WTC11 (cell line): ENCODE data around the gene DNAH17.

Source experiments
- CBFB ChIP-seq: sonication (generic); formaldehyde crosslinking; IDR thresholded peaks from 2 replicates; pipeline ENCODE4 v1.8.1; 2022; ENCODE audit warnings: mild to moderate bottlenecking, low read depth, missing genetic modification reagents
- GRHL2 ChIP-seq: fragments of 250-450 bp; sonication (Bioruptor Pico); IDR thresholded peaks from 2 replicates; pipeline ENCODE4 v1.8.0; 2022; ENCODE audit warnings: mild to moderate bottlenecking, moderate library complexity; ENCODE audit not compliant: insufficient replicate concordance, severe bottlenecking
- OVOL2 ChIP-seq: fragments of 250-450 bp; sonication (Bioruptor Pico); IDR thresholded peaks from 2 replicates; pipeline ENCODE4 v1.9.0; 2021; ENCODE audit warnings: mild to moderate bottlenecking, borderline replicate concordance
- TF ChIP-seq, protein P1 (sequence below): fragments of 200-600 bp; IDR thresholded peaks from 2 replicates; pipeline ENCODE4 v1.8.0; 2022; ENCODE audit warnings: antibody characterized with exemption
- TF ChIP-seq, protein P2 (sequence below): sonication (generic); formaldehyde crosslinking; IDR thresholded peaks from 2 replicates; pipeline ENCODE4 v1.8.1; 2022; ENCODE audit warnings: missing genetic modification reagents, borderline replicate concordance
- TF ChIP-seq, protein P3 (sequence below): sonication (generic); formaldehyde crosslinking; IDR thresholded peaks from 2 replicates; pipeline ENCODE4 v1.8.1; 2022; ENCODE audit warnings: mild to moderate bottlenecking, missing genetic modification reagents, moderate library complexity, borderline replicate concordance
- TF ChIP-seq, protein P4 (sequence below): sonication (generic); formaldehyde crosslinking; IDR thresholded peaks from 2 replicates; pipeline ENCODE4 v1.8.1; 2022; ENCODE audit warnings: low read depth, mild to moderate bottlenecking, moderate library complexity, missing genetic modification reagents, borderline replicate concordance
- TF ChIP-seq, protein P5 (sequence below): sonication (generic); formaldehyde crosslinking; conservative IDR thresholded peaks from 2 replicates; pipeline ENCODE4 v1.8.1; 2023; ENCODE audit warnings: mild to moderate bottlenecking, low read depth, missing genetic modification reagents, moderate library complexity

DNA sequence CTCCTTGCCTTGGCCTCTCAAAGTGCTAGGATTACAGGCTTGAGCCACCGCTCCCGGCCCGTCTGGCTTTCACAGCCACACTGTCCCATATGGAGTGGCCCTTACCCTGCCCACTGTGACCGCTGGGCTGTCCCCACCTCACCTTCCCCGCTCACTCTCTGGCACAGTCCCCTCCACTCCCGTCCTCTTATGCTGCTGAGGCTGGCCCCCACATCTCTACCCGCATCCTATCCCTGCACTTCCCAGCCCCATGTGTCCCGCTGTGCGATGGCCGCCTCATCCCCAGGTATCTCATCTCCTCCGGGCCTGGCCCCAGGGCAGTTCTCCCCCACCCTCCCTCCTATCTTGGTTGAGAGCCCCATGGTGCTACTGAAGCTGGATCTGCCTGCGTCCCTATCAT is 105.6 kb downstream of the DNAH17 start:
- TF ChIP-seq, protein P1, sequence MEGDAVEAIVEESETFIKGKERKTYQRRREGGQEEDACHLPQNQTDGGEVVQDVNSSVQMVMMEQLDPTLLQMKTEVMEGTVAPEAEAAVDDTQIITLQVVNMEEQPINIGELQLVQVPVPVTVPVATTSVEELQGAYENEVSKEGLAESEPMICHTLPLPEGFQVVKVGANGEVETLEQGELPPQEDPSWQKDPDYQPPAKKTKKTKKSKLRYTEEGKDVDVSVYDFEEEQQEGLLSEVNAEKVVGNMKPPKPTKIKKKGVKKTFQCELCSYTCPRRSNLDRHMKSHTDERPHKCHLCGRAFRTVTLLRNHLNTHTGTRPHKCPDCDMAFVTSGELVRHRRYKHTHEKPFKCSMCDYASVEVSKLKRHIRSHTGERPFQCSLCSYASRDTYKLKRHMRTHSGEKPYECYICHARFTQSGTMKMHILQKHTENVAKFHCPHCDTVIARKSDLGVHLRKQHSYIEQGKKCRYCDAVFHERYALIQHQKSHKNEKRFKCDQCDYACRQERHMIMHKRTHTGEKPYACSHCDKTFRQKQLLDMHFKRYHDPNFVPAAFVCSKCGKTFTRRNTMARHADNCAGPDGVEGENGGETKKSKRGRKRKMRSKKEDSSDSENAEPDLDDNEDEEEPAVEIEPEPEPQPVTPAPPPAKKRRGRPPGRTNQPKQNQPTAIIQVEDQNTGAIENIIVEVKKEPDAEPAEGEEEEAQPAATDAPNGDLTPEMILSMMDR = no peak
- TF ChIP-seq CBFB (CRISPR knock-in tag) (no peak), GRHL2 (CRISPR knock-in tag) (no peak), OVOL2 (CRISPR knock-in tag) (no peak)
- TF ChIP-seq, protein P2, sequence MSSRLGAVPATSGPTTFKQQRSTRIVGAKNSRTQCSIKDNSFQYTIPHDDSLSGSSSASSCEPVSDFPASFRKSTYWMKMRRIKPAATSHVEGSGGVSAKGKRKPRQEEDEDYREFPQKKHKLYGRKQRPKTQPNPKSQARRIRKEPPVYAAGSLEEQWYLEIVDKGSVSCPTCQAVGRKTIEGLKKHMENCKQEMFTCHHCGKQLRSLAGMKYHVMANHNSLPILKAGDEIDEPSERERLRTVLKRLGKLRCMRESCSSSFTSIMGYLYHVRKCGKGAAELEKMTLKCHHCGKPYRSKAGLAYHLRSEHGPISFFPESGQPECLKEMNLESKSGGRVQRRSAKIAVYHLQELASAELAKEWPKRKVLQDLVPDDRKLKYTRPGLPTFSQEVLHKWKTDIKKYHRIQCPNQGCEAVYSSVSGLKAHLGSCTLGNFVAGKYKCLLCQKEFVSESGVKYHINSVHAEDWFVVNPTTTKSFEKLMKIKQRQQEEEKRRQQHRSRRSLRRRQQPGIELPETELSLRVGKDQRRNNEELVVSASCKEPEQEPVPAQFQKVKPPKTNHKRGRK (CRISPR knock-in tag) = no peak
- TF ChIP-seq, protein P3, sequence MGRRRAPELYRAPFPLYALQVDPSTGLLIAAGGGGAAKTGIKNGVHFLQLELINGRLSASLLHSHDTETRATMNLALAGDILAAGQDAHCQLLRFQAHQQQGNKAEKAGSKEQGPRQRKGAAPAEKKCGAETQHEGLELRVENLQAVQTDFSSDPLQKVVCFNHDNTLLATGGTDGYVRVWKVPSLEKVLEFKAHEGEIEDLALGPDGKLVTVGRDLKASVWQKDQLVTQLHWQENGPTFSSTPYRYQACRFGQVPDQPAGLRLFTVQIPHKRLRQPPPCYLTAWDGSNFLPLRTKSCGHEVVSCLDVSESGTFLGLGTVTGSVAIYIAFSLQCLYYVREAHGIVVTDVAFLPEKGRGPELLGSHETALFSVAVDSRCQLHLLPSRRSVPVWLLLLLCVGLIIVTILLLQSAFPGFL (CRISPR knock-in tag) = no peak
- TF ChIP-seq, protein P4, sequence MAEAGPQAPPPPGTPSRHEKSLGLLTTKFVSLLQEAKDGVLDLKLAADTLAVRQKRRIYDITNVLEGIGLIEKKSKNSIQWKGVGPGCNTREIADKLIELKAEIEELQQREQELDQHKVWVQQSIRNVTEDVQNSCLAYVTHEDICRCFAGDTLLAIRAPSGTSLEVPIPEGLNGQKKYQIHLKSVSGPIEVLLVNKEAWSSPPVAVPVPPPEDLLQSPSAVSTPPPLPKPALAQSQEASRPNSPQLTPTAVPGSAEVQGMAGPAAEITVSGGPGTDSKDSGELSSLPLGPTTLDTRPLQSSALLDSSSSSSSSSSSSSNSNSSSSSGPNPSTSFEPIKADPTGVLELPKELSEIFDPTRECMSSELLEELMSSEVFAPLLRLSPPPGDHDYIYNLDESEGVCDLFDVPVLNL (CRISPR knock-in tag) = no peak
- TF ChIP-seq, protein P5, sequence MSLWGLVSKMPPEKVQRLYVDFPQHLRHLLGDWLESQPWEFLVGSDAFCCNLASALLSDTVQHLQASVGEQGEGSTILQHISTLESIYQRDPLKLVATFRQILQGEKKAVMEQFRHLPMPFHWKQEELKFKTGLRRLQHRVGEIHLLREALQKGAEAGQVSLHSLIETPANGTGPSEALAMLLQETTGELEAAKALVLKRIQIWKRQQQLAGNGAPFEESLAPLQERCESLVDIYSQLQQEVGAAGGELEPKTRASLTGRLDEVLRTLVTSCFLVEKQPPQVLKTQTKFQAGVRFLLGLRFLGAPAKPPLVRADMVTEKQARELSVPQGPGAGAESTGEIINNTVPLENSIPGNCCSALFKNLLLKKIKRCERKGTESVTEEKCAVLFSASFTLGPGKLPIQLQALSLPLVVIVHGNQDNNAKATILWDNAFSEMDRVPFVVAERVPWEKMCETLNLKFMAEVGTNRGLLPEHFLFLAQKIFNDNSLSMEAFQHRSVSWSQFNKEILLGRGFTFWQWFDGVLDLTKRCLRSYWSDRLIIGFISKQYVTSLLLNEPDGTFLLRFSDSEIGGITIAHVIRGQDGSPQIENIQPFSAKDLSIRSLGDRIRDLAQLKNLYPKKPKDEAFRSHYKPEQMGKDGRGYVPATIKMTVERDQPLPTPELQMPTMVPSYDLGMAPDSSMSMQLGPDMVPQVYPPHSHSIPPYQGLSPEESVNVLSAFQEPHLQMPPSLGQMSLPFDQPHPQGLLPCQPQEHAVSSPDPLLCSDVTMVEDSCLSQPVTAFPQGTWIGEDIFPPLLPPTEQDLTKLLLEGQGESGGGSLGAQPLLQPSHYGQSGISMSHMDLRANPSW (CRISPR knock-in tag) = no peak
